Measurements from ENCODE around the gene PIEZO2. TPM values are rescaled to one million over a fixed set of nuclear protein-coding genes. Genes with fewer than 3 reads are reported as not detected.

Gene PIEZO2
- total and polyA plus RNA-seq, 2 of the 8 experiments (the other 6 are each of a cell fraction or from before 2014, with no cell fraction given): 4.7 to 16.5 TPM

- Histone ChIP-seq H4K5ac (ENCODE audit: insufficient read length, low read depth, low read length) (no peak overlapping the region), H3K23ac (ENCODE audit: insufficient read length) (no peak overlapping the region), H3K4ac (replicated peaks; ENCODE audit: insufficient read length, low read depth, low read length) (no peak overlapping the region), H3K23me2 (ENCODE audit: low read depth, low read length) (no peaks in the 10 kb centered on the region), H3K4me2 (ENCODE audit: insufficient read depth in 1 of 2, low read depth in 2 of 2, low read length in 2 of 2) (no peak overlapping the region), H4K91ac (replicated peaks; ENCODE audit: insufficient read length, low read length) (no peak overlapping the region), H3K56ac (replicated peaks; ENCODE audit: insufficient read length, low read depth, low read length) (no peak overlapping the region), H4K8ac (ENCODE audit: extremely low read depth, insufficient read depth, low read length) (no peak overlapping the region), H2BK5ac (ENCODE audit: low read depth, low read length) (no peak overlapping the region), H2AK5ac (ENCODE audit: low read depth, low read length) (no peak overlapping the region), H2BK12ac (ENCODE audit: low read depth, low read length) (no peak overlapping the region), H2BK15ac (ENCODE audit: low read length) (no peak overlapping the region), H3K18ac (ENCODE audit: extremely low read depth, low read length) (no peak overlapping the region), H3K27ac (ENCODE audit: low read depth, low read length) (no peak overlapping the region), H3K4me1 (replicated peaks in 1 of 4; ENCODE audit: control insufficient read depth in 3 of 4, insufficient read depth in 4 of 4, low read length in 3 of 4) (peaks cover 0 to 8% (median 4%) of the 10 kb centered on the region in 4 experiments; a peak in 3 of 7 replicates), H3K79me1 (ENCODE audit: low read depth, low read length) (no peaks in the 10 kb centered on the region), H2AFZ (ENCODE audit: low read length) (no peak overlapping the region), H4K20me1 (replicated peaks in 1 of 2; ENCODE audit: control insufficient read depth in 1 of 2, insufficient read depth in 2 of 2, low read length in 2 of 2) (no peaks in the 10 kb centered on the region), H3K9me3 (ENCODE audit: insufficient read depth in 2 of 2, low read depth in 1 of 2, low read length in 1 of 2) (no peaks in the 10 kb centered on the region), H3K9ac (replicated peaks in 1 of 4; ENCODE audit: extremely low read depth in 1 of 4, low read depth in 3 of 4, low read length in 3 of 4) (no peak overlapping the region), H3K27me3 (replicated peaks in 1 of 4; ENCODE audit: control insufficient read depth in 3 of 4, extremely low read depth in 1 of 4, insufficient read depth in 3 of 4, low read length in 3 of 4) (no peaks in the 10 kb centered on the region), H3K4me3 (ENCODE audit: extremely low read depth in 1 of 4, insufficient read depth in 2 of 4, low read depth in 3 of 4, low read length in 4 of 4) (no peak overlapping the region), H3K36me3 (ENCODE audit: control insufficient read depth in 2 of 4, insufficient read depth in 4 of 4, low read length in 3 of 4) (no peaks in the 10 kb centered on the region), H3K79me2 (ENCODE audit: control insufficient read depth in 1 of 2, insufficient read depth in 2 of 2, low read length in 2 of 2) (no peaks in the 10 kb centered on the region), H3K14ac (ENCODE audit: insufficient read length) (no peak overlapping the region), H2BK20ac (ENCODE audit: low read length) (no peak overlapping the region), H2BK120ac (replicated peaks; ENCODE audit: low read depth, low read length) (no peak overlapping the region)
- DNase-seq (ENCODE audit: low read depth in 1 of 2, low spot score in 2 of 2) (no peak), FAIRE-seq (no peak)
- ChIA-PET POLR2A (ENCODE audit: partially characterized antibody) (no interaction called here), CTCF (ENCODE audit: partially characterized antibody) (no interaction called here)
- TF ChIP-seq TBP (IDR thresholded peaks at IDR 0.05; ENCODE audit: low read depth, low read length): no peak
- no peak for TF ChIP-seq RFX5 (IDR thresholded peaks at IDR 0.05; ENCODE audit: borderline replicate concordance, low read depth, low read length)
- TF ChIP-seq SP1 (IDR thresholded peaks at IDR 0.05; ENCODE audit: low read depth, low read length): no peak
- no peak for TF ChIP-seq SIRT6 (IDR thresholded peaks at IDR 0.05; ENCODE audit: low read length)
- no peak for TF ChIP-seq EGR1 (IDR thresholded peaks at IDR 0.05; ENCODE audit: borderline replicate concordance, low read depth, low read length)
- no peak for TF ChIP-seq ZNF274 (IDR thresholded peaks at IDR 0.05; ENCODE audit: borderline replicate concordance, extremely low read depth, low read length)
- TF ChIP-seq EP300 (IDR thresholded peaks at IDR 0.05; ENCODE audit: borderline replicate concordance in 1 of 2, low read depth in 2 of 2, low read length in 2 of 2): no peak
- TF ChIP-seq TEAD4 (IDR thresholded peaks at IDR 0.05; ENCODE audit: low read depth, low read length): no peak
- no peak for TF ChIP-seq PHF8 (conservative IDR thresholded peaks at IDR 0.05; ENCODE audit: low read depth, low read length)
- TF ChIP-seq SRF (IDR thresholded peaks at IDR 0.05; ENCODE audit: low read depth, low read length): no peak
- no peak for TF ChIP-seq SIX5 (IDR thresholded peaks at IDR 0.05; ENCODE audit: low read depth, low read length)
- no peak for TF ChIP-seq SP4 (IDR thresholded peaks at IDR 0.05; ENCODE audit: low read length)
- 87% methylated on average over 3 of the region's 3 CpGs; no CpG with 5 or more reads in 1 of the 2 experiments for WGBS, 2 experiments (ENCODE audit: extremely low coverage in 1 of 2, insufficient coverage in 1 of 2, insufficient read length in 1 of 2, insufficient replicate concordance in 2 of 2, low coverage in 1 of 2, low lambda C conversion rate in 2 of 2, missing lambda C conversion rate in 1 of 2)
Measured at GRCh38 chr18:11035814-11036495, 113.4 kb downstream of the PIEZO2 start.
